GM21619 (cell line): ENCODE results near the gene ASCC3.

Experiments
- ATAC-seq: cut with Tn5 transposase; IDR thresholded peaks from one replicate; pipeline ENCODE4 v1.9.1; 2021; ENCODE audit not compliant: unreplicated experiment

Gene ASCC3

GRCh38 chr6:100730001-100730980, 150.8 kb downstream of the ASCC3 start:
- no peak for ATAC-seq

- no peak for ATAC-seq
Measured at GRCh38 chr6:100726666-100727065, 154.5 kb downstream of the ASCC3 start.

- no peak for ATAC-seq
Measured at GRCh38 chr6:100724696-100725095, 156.4 kb downstream of the ASCC3 start.

GRCh38 chr6:100724222-100724621, 156.9 kb downstream of the ASCC3 start:
- no peak for ATAC-seq

- ATAC-seq: no peak
Measured at GRCh38 chr6:100721256-100721655, 159.9 kb downstream of the ASCC3 start.

GRCh38 chr6:100719883-100720682, 161.0 kb downstream of the ASCC3 start:
- ATAC-seq: peak; percentile 60

GRCh38 chr6:100712997-100713396, 168.1 kb downstream of the ASCC3 start:
- no peak for ATAC-seq

- no peak for ATAC-seq
Measured at GRCh38 chr6:100706491-100706890, 174.6 kb downstream of the ASCC3 start.

- ATAC-seq: no peak
Measured at GRCh38 chr6:100704961-100705360, 176.2 kb downstream of the ASCC3 start.

GRCh38 chr6:100701728-100702127, 179.4 kb downstream of the ASCC3 start:
- no peak for ATAC-seq

- ATAC-seq: no peak
Measured at GRCh38 chr6:100700009-100700408, 181.1 kb downstream of the ASCC3 start.

GRCh38 chr6:100695445-100695844, 185.7 kb downstream of the ASCC3 start:
- ATAC-seq: no peak

- ATAC-seq: peak; percentile 66
Measured at GRCh38 chr6:100693249-100693927, 187.7 kb downstream of the ASCC3 start.

GRCh38 chr6:100691972-100692371, 189.2 kb downstream of the ASCC3 start:
- no peak for ATAC-seq

- no peak for ATAC-seq
Measured at GRCh38 chr6:100686216-100686615, 194.9 kb downstream of the ASCC3 start.

- ATAC-seq: no peak
Measured at GRCh38 chr6:100685747-100686146, 195.4 kb downstream of the ASCC3 start.

- ATAC-seq: no peak
Measured at GRCh38 chr6:100680163-100680562, 201.0 kb downstream of the ASCC3 start.

- ATAC-seq: no peak
Measured at GRCh38 chr6:100678027-100678426, 203.1 kb downstream of the ASCC3 start.

- ATAC-seq: no peak
Measured at GRCh38 chr6:100677240-100677639, 203.9 kb downstream of the ASCC3 start.

GRCh38 chr6:100673641-100674040, 207.5 kb downstream of the ASCC3 start:
- no peak for ATAC-seq

- ATAC-seq: no peak
Measured at GRCh38 chr6:100671740-100672139, 209.4 kb downstream of the ASCC3 start.
